ENCODE measurements around the gene UGP2. TPM values are rescaled to one million over a fixed set of nuclear protein-coding genes. Genes with fewer than 3 reads are reported as not detected.
A peak's percentile ranks its signal among the peaks of the same experiment; 100 is the strongest.

The UGP2 gene
- total RNA-seq, 1 donor from 2014 or later = 76.6 TPM

GRCh38 chr2:63822478-63822877 lies 19.2 kb upstream of the UGP2 start:
- no peaks in the 10 kb centered on the region for H3K4me1 Mint-ChIP-seq (ENCODE audit: unreplicated experiment)

GRCh38 chr2:63827749-63828148 lies 13.9 kb upstream of the UGP2 start:
- Mint-ChIP-seq H3K9me3 (no peaks in the 10 kb centered on the region), H3K27me3 (no peaks in the 10 kb centered on the region), H3K4me1 (ENCODE audit: unreplicated experiment) (no peaks in the 10 kb centered on the region), H3K36me3 (no peaks in the 10 kb centered on the region), H3K27ac (no peak overlapping the region), H3K4me3 (no peak overlapping the region)
- DNase-seq (ENCODE audit: extremely low spot score, unreplicated experiment) = no peak
- TF ChIP-seq, protein P1, sequence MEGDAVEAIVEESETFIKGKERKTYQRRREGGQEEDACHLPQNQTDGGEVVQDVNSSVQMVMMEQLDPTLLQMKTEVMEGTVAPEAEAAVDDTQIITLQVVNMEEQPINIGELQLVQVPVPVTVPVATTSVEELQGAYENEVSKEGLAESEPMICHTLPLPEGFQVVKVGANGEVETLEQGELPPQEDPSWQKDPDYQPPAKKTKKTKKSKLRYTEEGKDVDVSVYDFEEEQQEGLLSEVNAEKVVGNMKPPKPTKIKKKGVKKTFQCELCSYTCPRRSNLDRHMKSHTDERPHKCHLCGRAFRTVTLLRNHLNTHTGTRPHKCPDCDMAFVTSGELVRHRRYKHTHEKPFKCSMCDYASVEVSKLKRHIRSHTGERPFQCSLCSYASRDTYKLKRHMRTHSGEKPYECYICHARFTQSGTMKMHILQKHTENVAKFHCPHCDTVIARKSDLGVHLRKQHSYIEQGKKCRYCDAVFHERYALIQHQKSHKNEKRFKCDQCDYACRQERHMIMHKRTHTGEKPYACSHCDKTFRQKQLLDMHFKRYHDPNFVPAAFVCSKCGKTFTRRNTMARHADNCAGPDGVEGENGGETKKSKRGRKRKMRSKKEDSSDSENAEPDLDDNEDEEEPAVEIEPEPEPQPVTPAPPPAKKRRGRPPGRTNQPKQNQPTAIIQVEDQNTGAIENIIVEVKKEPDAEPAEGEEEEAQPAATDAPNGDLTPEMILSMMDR (conservative IDR thresholded peaks at IDR 0.05) = no peak

More at GRCh38 chr2:63822478-63822877, 19.2 kb upstream of the UGP2 start:
- H3K9me3 Mint-ChIP-seq = no peaks in the 10 kb centered on the region
- no peak for DNase-seq (ENCODE audit: extremely low spot score, unreplicated experiment)
- H3K4me3 Mint-ChIP-seq = no peak overlapping the region
- H3K27me3 Mint-ChIP-seq = no peaks in the 10 kb centered on the region
- TF ChIP-seq, protein P1 (conservative IDR thresholded peaks at IDR 0.05) = no peak
- H3K27ac Mint-ChIP-seq = no peak overlapping the region
- no peaks in the 10 kb centered on the region for H3K36me3 Mint-ChIP-seq

- Mint-ChIP-seq H3K4me3 (no peak overlapping the region), H3K36me3 (no peaks in the 10 kb centered on the region), H3K9me3 (no peaks in the 10 kb centered on the region), H3K27me3 (no peaks in the 10 kb centered on the region), H3K4me1 (ENCODE audit: unreplicated experiment) (no peaks in the 10 kb centered on the region), H3K27ac (no peak overlapping the region)
- TF ChIP-seq, protein P1 (conservative IDR thresholded peaks at IDR 0.05) = no peak
- DNase-seq (ENCODE audit: extremely low spot score, unreplicated experiment) = no peak
Observed at GRCh38 chr2:63831176-63831575, 10.5 kb upstream of the UGP2 start.

- no peaks in the 10 kb centered on the region for H3K27me3 Mint-ChIP-seq
- no peak for DNase-seq (ENCODE audit: extremely low spot score, unreplicated experiment)
- no peak overlapping the region for H3K27ac Mint-ChIP-seq
- H3K36me3 Mint-ChIP-seq = no peaks in the 10 kb centered on the region
- no peaks in the 10 kb centered on the region for H3K9me3 Mint-ChIP-seq
- no peak overlapping the region for H3K4me3 Mint-ChIP-seq
- TF ChIP-seq, protein P1 (conservative IDR thresholded peaks at IDR 0.05) = no peak
- no peaks in the 10 kb centered on the region for H3K4me1 Mint-ChIP-seq (ENCODE audit: unreplicated experiment)
Observed at GRCh38 chr2:63834401-63834800, 7.3 kb upstream of the UGP2 start.

DNA sequence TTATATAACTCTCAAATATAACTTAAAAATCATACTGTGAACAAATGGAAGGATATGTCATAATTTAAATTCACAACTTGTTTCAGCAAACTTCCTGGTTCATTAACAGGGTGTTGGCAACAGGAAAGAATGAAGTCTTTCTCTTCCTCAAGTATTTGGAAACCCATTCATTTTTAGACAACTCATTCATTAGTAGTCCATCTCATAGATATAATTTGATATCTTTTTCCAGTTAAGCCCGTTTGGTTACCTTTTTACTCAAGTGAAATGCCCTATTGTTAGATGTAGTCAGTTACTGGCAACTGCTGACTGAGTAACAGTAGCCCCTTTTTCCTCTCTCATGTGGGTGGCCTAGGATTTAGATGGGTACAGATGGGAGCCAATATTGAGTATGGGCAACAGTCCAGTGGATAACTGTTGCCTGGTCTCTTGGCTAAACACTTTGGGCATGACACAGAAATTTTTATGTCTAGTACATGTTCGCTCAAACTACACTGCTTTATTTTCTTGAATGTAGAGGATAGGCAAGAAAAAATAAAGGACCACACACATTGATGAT lies 4.6 kb upstream of the UGP2 start:
- no peak for DNase-seq (ENCODE audit: extremely low spot score, unreplicated experiment)
- no peaks in the 10 kb centered on the region for H3K9me3 Mint-ChIP-seq
- no peaks in the 10 kb centered on the region for H3K4me1 Mint-ChIP-seq (ENCODE audit: unreplicated experiment)
- H3K36me3 Mint-ChIP-seq = no peaks in the 10 kb centered on the region
- TF ChIP-seq, protein P1 (conservative IDR thresholded peaks at IDR 0.05) = no peak
- no peaks in the 10 kb centered on the region for H3K27me3 Mint-ChIP-seq
- H3K4me3 Mint-ChIP-seq = peak overlapping the region; percentile 3
- peak overlapping the region; percentile 6 for H3K27ac Mint-ChIP-seq

Measured in type B pancreatic cell (in vitro differentiated cells).